ENCODE data around the gene WWC2.
"Not testable (repeated sequence)": the region's sequence is repeated elsewhere in the genome, so short reads cannot be mapped to it uniquely, and the experiment has no call there.

WWC2 gene

DNA sequence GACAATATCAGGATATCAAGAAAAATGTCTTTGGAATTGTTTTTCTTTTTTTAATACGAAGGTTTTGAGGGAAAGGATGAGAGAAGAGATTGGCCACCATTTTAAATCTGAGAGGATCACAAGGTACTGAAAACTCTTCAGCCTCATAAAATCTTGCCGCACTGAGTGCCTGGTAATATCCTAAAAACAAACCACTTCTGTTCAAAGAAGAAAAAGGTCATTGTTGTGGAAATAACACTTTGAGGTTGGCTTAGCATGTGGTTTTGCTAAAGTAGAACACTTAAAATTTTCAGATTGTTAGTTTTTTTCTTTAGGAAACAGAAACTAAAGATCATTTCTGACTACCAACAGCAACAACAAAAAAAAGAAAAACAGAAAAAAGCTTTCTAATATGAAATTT is 222.0 kb downstream of the WWC2 start:
- Mint-ChIP-seq H3K4me3 (no peak overlapping the region), H3K36me3 (peaks cover 4% of the 10 kb centered on the region), H3K4me1 (peaks cover 12% of the 10 kb centered on the region), H3K27ac (no peak overlapping the region), H3K9me3 (no peaks in the 10 kb centered on the region), H3K27me3 (no peaks in the 10 kb centered on the region)

DNA sequence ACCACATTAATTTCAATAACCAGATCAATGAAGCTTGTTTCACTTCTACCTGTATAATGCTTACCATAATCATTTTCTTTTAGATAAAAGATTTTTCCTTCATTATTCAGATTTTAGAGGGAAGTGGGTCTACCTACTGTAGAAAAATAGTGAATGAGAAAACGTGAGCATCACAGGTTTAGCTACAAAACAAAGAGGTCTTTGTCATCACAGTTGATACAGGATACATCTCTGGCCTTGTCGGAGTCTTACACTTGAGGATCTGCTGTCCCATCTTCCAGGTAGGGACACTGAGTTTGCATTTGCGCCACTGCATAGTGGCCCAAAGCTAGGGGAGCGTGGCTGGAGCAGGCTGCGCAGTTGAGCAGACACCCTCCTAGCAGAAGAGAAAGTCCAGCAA is 222.5 kb downstream of the WWC2 start:
- Mint-ChIP-seq H3K9me3 (no peaks in the 10 kb centered on the region), H3K27ac (no peak overlapping the region), H3K4me3 (no peak overlapping the region)

DNA sequence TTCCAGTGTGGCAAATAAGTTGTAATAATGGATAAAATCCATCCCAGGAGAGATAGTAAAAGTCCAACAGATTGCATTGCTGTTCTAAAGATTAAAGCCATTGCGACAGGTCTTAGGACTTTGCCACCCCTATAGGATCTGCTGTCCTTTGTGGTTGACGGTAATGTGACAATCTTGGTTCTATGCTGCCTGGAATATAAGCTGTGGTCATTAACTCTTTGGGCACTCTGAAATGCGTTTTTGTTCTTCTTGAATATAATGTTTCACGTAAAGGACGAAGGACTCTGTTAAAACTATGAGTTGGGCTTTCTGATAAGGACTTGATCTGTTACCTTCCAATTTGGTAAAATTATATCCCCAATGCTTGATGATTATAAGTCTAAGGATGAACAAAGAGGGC is 223.3 kb downstream of the WWC2 start, which contains the start of gene CLDN24:
Gene CLDN24, minus strand, starts transcription at position 101 of the 400 bp plus-strand sequence. Its CDS starts 0 bp downstream, at position 101.
- Mint-ChIP-seq H3K9me3 (no peaks in the 10 kb centered on the region), H3K27ac (no peak within 1 kb of the TSS), H3K36me3 (peaks cover 4% of the 10 kb centered on the region), H3K4me1 (peaks cover 12% of the 10 kb centered on the region), H3K4me3 (no peak within 1 kb of the TSS), H3K27me3 (no peaks in the 10 kb centered on the region)

More for the DNA sequence above, 222.5 kb downstream of the WWC2 start:
- H3K27me3 Mint-ChIP-seq: no peaks in the 10 kb centered on the region
- peaks cover 12% of the 10 kb centered on the region for H3K4me1 Mint-ChIP-seq
- H3K36me3 Mint-ChIP-seq: peaks cover 4% of the 10 kb centered on the region

DNA sequence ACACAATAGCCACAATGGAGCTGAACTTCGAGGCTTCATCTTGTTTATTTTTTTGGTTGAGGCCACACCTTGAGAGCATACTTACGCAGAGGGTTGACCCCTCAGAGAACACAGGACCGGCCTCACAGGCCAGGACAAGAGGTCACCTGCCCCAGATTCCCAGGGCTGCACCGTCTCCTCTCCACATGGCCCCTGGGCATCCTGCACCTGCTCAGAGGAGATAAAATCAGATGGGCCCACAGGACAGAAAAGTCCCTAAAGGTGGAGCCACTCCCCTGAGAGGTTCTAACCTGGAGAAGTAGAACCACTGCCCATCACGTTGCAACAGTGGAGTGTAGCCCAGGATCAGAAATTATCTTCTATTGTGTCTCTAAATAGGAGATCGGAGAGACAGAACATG is 224.2 kb downstream of the WWC2 start:
- no peak overlapping the region for H3K4me3 Mint-ChIP-seq
- H3K27ac Mint-ChIP-seq: no peak overlapping the region
- H3K9me3 Mint-ChIP-seq: no peaks in the 10 kb centered on the region
- H3K27me3 Mint-ChIP-seq: no peaks in the 10 kb centered on the region
- peaks cover 4% of the 10 kb centered on the region for H3K36me3 Mint-ChIP-seq
- H3K4me1 Mint-ChIP-seq: peaks cover 12% of the 10 kb centered on the region

DNA sequence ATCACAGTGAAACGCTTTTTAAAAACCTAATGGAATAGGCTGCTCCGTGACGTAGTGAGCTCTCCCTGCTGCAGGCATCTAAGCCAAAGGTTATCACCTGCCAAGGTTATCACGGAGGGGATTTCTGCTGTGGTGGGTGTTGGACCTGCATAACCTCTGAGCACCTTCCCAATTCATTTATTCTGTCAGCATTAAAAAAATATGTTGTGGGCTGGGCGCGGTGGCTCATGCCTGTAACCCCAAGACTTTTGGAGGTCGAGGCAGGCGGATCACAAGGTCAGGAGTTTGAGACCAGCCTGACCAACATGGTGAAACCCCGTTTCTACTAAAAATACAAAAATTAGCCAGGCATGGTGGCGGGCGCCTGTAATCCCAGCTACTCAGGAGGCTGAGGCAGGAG is 225.0 kb downstream of the WWC2 start:
- H3K27ac Mint-ChIP-seq, H3K27me3 Mint-ChIP-seq: not testable (repeated sequence)

DNA sequence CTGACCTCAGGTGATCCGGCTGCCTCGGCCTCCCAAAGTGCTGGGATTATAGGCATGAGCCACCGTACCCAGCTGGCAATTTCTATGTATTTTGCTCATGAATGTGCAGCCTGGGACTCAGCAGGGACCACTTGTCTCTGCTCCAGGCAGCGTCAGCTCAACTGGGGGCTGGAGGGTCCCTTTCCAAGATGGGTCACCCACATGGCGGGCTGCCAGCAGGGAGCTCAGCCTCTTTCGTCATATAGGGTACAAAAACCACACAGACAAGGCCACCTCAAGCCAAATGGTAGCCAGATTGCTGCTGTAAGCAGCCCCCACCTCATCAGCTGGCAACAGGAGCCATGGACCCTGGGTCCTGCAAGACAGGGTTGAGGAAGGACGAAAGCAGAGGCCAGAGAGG is 225.6 kb downstream of the WWC2 start:
- no peaks in the 10 kb centered on the region for H3K27me3 Mint-ChIP-seq
- peaks cover 2% of the 10 kb centered on the region for H3K36me3 Mint-ChIP-seq
- peaks cover 12% of the 10 kb centered on the region for H3K4me1 Mint-ChIP-seq
- no peak overlapping the region for H3K4me3 Mint-ChIP-seq
- no peak overlapping the region for H3K27ac Mint-ChIP-seq
- no peaks in the 10 kb centered on the region for H3K9me3 Mint-ChIP-seq

More for the DNA sequence above, 225.0 kb downstream of the WWC2 start:
- not testable (repeated sequence) for H3K9me3 Mint-ChIP-seq, H3K4me3 Mint-ChIP-seq, H3K36me3 Mint-ChIP-seq
- peaks cover 12% of the 10 kb centered on the region for H3K4me1 Mint-ChIP-seq

DNA sequence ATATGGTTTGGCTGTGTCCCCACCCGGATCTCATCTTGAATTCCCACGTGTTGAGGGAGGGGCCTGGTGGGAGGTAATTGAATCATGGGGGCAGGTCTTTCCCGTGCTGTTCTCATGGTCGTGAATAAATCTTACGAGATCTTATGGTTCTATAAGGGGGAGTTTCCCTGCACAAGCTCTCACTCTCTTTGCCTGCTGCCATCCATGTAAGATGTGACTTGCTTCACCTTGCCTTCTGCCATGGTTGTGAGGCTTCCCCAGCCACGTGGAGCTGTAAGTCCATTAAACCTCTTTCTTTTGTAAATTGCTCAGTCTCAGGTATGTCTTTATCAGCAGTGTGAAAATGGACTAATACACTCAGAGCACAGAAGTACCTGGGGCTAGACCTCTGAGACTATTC is 227.3 kb downstream of the WWC2 start:
- not testable (repeated sequence) for H3K9me3 Mint-ChIP-seq, H3K36me3 Mint-ChIP-seq, H3K4me3 Mint-ChIP-seq, H3K27me3 Mint-ChIP-seq, H3K4me1 Mint-ChIP-seq, H3K27ac Mint-ChIP-seq

DNA sequence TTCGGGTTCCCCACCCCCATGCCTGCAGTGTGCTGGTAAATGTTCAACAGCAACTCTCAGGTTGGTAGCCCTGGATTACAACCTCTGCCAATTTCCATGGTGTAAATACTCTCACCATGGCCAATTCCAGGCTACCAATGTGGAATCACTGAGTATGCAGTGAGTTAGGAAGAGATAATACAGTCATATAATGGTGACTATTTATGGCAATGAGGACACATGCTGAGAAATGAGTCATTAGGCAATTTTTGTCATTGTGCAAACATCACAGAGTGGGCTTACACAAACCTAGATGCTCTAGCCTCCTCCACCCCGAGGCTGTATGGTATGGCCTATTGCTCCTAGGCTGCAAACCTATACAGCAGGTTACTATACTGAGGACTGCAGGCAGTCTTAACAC is 227.8 kb downstream of the WWC2 start:
- Mint-ChIP-seq H3K9me3 (no peaks in the 10 kb centered on the region), H3K36me3 (peaks cover 2% of the 10 kb centered on the region), H3K27me3 (no peaks in the 10 kb centered on the region), H3K4me1 (no peaks in the 10 kb centered on the region), H3K27ac (no peak overlapping the region), H3K4me3 (no peak overlapping the region)

DNA sequence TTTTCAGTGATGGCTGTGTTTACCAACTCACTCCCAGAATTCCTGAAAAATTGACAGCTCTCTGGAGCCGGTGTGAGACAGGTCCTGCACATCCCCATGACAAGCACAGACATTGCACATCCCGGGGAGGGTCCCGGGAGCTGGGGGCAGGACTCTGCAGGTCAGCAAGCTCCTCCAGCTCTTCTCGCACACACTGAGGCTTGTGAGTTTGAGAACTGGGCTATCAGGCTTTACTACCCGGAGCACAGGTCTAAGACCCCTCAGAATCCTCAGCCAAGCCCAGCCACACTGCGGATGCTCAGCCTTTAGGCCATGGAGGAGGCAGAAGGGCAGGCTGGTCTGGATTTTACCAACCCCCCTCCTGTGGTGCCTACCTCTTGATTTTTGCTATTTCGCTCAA is 228.8 kb downstream of the WWC2 start:
- peaks cover 2% of the 10 kb centered on the region for H3K36me3 Mint-ChIP-seq
- no peak overlapping the region for H3K27ac Mint-ChIP-seq
- no peaks in the 10 kb centered on the region for H3K27me3 Mint-ChIP-seq
- no peak overlapping the region for H3K4me3 Mint-ChIP-seq
- H3K9me3 Mint-ChIP-seq: no peaks in the 10 kb centered on the region
- H3K4me1 Mint-ChIP-seq: no peaks in the 10 kb centered on the region

DNA sequence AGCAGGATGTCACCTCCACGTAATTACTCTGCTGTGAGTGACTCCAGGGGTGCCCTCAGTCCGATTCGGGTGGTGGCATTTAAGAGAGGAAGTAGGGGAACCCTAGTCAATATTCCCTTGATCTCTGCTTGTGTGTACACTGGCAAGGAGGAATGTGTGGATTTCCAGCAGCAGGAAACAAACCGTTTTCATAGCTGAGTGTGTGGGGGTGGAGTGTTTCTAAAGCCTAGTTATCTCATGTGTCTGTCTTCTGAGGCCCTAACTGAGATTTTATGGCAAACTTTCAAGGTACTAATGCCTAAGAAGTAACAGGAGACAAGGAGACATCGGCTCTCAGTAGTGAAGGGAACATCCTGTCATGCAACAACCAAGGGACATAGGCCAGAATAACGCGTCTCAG is 229.8 kb downstream of the WWC2 start:
- no peak overlapping the region for H3K4me3 Mint-ChIP-seq
- H3K27ac Mint-ChIP-seq: no peak overlapping the region
- H3K27me3 Mint-ChIP-seq: peaks cover under 1% of the 10 kb centered on the region
- no peaks in the 10 kb centered on the region for H3K9me3 Mint-ChIP-seq
- H3K4me1 Mint-ChIP-seq: no peaks in the 10 kb centered on the region
- H3K36me3 Mint-ChIP-seq: peaks cover under 1% of the 10 kb centered on the region

DNA sequence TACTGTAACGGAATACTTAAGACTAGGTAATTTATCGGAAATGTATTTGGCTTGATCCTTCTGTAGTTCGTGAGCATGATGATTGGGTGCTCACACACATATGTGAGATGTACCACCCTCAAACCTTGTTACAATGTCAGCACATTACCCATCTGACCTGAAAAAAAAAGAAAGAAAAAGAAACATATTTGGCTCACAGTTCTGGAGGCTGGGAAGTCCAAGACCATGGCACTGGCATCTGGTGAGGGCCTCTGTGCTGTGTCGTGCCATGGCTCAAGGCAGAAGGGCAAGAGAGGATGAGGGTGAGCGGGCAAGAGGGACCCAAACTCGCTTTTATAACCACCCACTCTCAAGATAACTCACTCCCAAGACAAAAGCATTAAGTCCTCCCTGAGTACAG is 230.2 kb downstream of the WWC2 start:
- Mint-ChIP-seq H3K27me3 (peaks cover 3% of the 10 kb centered on the region), H3K4me1 (no peaks in the 10 kb centered on the region), H3K27ac (no peak overlapping the region), H3K36me3 (no peaks in the 10 kb centered on the region), H3K9me3 (no peaks in the 10 kb centered on the region), H3K4me3 (no peak overlapping the region)

DNA sequence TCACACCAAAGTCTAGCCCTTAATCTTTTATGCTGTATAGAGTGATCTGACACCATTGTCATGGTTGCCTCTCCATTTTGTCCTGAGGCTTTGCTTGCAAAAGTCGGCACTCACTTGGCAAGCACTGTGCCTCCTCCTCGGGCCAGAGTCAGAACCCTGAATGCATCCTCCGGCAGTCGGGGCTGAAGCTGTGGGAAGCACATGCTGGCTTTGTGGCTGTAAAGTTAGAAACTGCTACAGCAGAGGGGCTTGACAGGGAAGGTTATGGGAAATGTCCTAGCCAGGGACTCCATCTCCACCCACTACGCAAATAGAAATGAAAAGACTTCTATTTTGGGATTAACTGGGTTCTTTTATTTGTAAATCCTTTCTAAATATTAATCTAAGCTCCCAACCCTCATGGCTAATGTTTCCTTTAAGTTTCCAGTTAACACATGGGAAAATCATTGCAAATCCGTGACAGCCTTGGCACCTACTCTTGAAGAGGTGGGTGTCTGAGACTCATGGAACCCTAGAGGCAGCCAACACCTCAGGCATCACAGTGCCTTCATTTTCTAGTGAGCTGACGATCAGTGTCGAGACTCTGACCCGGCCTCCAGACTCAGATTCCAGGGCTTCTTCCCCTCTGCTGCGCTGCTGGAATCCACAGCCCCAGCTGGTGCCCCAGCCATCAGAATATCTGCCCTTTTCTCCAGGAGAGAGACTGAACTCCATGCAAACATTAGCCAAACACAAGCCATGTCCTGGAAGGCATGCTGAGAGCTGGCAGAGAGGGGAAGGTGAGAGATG is 231.1 kb downstream of the WWC2 start:
- no peaks in the 10 kb centered on the region for H3K4me1 Mint-ChIP-seq
- H3K9me3 Mint-ChIP-seq: no peaks in the 10 kb centered on the region
- H3K27me3 Mint-ChIP-seq: peaks cover 3% of the 10 kb centered on the region
- no peak overlapping the region for H3K4me3 Mint-ChIP-seq
- H3K27ac Mint-ChIP-seq: no peak overlapping the region
- H3K36me3 Mint-ChIP-seq: no peaks in the 10 kb centered on the region

DNA sequence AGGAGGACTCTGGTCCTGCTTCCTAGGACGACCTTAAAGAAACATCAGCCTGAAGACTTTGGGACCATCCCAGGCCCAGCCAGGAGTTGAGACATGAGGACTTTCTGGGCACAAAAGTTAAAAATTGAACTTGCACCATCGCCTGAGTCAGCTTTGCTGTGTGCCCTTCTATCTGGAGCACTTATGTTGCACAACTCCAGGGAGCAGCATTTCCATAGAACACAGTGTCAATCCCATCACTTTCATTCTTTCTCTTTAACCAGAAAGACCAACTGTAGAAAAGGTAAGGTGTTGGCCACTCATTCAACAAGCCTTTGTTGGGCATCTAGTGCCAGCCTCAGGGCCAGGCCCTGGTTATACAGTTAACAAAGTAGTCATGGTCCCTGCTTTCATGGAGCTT is 231.8 kb downstream of the WWC2 start:
- Mint-ChIP-seq H3K4me3 (no peak overlapping the region), H3K27me3 (peaks cover 3% of the 10 kb centered on the region), H3K36me3 (no peaks in the 10 kb centered on the region), H3K9me3 (no peaks in the 10 kb centered on the region), H3K27ac (no peak overlapping the region), H3K4me1 (no peaks in the 10 kb centered on the region)

DNA sequence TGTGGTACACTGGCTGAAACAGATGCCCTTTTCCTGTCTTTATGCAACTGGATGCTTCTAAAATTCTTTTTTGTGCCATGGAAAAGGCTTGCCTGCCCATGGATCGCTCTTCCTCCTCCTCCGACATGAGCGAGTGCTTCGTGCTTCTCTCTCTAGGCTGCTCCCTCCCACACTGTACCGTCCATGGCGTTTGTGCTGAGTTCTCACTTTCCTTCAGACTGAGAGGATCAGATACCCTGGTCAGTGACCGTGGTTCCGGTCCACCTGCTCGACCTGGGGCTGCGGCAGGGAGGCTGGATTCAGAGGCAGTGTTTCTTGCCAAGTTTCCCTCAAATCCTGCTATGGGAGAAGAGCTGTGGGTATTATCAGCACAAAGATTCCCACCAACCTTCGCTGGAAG is 233.4 kb downstream of the WWC2 start:
- Mint-ChIP-seq H3K4me3 (no peak overlapping the region), H3K27ac (no peak overlapping the region), H3K9me3 (no peaks in the 10 kb centered on the region), H3K27me3 (peaks cover 4% of the 10 kb centered on the region), H3K36me3 (no peaks in the 10 kb centered on the region), H3K4me1 (no peaks in the 10 kb centered on the region)

DNA sequence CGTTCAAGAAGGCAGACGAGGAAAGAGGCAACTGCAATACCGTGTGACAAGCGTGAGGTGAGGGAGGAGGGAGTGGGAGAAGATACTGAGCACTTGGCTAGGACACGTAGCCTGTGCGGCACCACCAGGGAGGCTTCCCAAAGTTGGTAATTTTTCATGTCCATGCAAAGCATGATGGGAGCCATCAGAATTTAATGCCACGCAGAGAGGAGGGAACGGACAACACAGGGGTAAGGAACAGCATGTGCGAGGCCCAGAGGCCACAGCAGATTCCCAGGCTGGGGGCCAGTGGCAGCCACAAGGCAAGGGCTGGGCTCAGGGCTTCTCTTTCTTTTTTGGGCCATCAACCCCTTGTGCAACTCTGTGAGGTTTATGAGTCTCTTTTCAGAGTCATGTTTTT is 234.1 kb downstream of the WWC2 start:
- Mint-ChIP-seq H3K4me3 (no peak overlapping the region), H3K9me3 (no peaks in the 10 kb centered on the region), H3K27me3 (peaks cover 4% of the 10 kb centered on the region), H3K27ac (no peak overlapping the region), H3K4me1 (no peaks in the 10 kb centered on the region), H3K36me3 (no peaks in the 10 kb centered on the region)

DNA sequence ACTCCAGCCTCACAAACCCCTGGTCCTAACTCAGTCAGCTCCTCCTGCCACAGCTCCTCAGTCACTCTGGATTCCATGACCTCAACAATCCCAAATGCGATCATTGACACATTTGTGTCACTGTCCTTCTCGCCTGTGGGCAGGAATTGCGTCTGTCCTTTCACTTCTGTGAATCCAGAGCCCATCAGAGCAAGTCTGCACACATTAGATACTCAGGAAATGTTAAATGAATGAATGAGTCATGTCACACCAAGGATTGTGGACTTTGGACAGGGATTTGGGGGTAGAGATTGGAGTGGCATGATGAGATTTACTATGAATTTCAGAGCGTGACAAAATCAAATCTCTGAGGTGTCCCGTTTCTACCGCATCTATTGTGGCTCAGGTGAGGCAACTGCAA is 234.9 kb downstream of the WWC2 start:
- Mint-ChIP-seq H3K36me3 (no peaks in the 10 kb centered on the region), H3K27me3 (peaks cover 4% of the 10 kb centered on the region), H3K4me1 (no peaks in the 10 kb centered on the region), H3K27ac (no peak overlapping the region), H3K4me3 (no peak overlapping the region), H3K9me3 (no peaks in the 10 kb centered on the region)

DNA sequence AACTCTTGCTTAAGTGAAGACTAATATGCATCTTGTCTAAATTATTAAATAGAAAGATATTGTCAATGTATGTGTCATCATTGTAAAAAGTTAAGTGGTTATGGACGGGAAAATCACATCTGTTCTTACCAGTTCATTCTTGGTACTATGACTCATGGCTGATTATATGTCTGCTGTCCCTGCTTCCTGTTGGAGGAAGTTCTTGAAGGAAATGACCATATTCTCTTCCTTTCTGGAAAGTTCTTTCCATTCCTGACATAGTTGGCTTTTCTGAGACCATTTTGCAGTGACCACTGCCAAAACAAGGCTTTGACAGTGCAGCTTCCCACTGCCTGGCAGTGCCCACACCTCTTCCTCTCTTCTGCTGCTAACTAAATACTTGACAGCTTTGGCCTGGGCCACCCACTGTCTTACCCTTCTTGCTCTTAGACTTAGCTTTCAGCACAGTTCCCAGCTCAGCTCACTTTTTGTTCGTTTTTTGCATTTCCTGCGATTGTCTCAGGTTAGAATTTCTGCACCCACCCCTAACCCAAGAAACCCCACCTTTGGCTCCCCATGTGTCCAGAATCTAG is 236.4 kb downstream of the WWC2 start:
- no peaks in the 10 kb centered on the region for H3K4me1 Mint-ChIP-seq
- H3K4me3 Mint-ChIP-seq: no peak overlapping the region
- no peaks in the 10 kb centered on the region for H3K36me3 Mint-ChIP-seq
- H3K27ac Mint-ChIP-seq: peak overlapping the region; percentile 39
- no peaks in the 10 kb centered on the region for H3K9me3 Mint-ChIP-seq
- peaks cover 4% of the 10 kb centered on the region for H3K27me3 Mint-ChIP-seq
